Neural crest cell (in vitro differentiated cells): Measurements from ENCODE around the gene CISH. TPM values are rescaled to one million over a fixed set of nuclear protein-coding genes. Genes with fewer than 3 reads are reported as not detected.
A peak's percentile ranks its signal among the peaks of the same experiment; 100 is the strongest.

Source experiments
- DNase-seq: peaks from one replicate; pipeline ENCODE4 v3.0.0; 2021; ENCODE audit warnings: low read depth, mixed read lengths, low spot score
- H3K27ac Mint-ChIP-seq: one replicate; pipeline ENCODE4 v1.8.0; 2021; ENCODE audit warnings: mild to moderate bottlenecking, mixed read lengths; ENCODE audit not compliant: unreplicated experiment
- H3K27me3 Mint-ChIP-seq: 2 replicates; pipeline ENCODE4 v1.8.0; 2021; ENCODE audit warnings: low read depth, mild to moderate bottlenecking, mixed read lengths
- H3K36me3 Mint-ChIP-seq: 2 replicates; pipeline ENCODE4 v1.8.0; 2021; ENCODE audit warnings: low read depth, mild to moderate bottlenecking, mixed read lengths
- H3K4me1 Mint-ChIP-seq: 2 replicates; pipeline ENCODE4 v1.8.0; 2021; ENCODE audit warnings: mixed read lengths
- H3K4me3 Mint-ChIP-seq: one replicate; pipeline ENCODE4 v1.8.0; 2021; ENCODE audit warnings: mild to moderate bottlenecking, mixed read lengths
- H3K9me3 Mint-ChIP-seq: 2 replicates; pipeline ENCODE4 v1.8.0; 2021; ENCODE audit warnings: mixed read lengths
- total RNA-seq: library from RNA; stranded (reverse); gene quantifications from 2 replicates; pipeline ENCODE4 v1.2.1, GENCODE V29; 2021
- TF ChIP-seq, protein P1 (sequence below): fragments of 200-600 bp; sonication (generic); conservative IDR thresholded peaks from 2 replicates; pipeline ENCODE4 v1.5.0; 2021; ENCODE audit warnings: antibody characterized with exemption, mild to moderate bottlenecking

CISH gene
- total RNA-seq, 1 donor from 2014 or later = 8.6 TPM

DNA sequence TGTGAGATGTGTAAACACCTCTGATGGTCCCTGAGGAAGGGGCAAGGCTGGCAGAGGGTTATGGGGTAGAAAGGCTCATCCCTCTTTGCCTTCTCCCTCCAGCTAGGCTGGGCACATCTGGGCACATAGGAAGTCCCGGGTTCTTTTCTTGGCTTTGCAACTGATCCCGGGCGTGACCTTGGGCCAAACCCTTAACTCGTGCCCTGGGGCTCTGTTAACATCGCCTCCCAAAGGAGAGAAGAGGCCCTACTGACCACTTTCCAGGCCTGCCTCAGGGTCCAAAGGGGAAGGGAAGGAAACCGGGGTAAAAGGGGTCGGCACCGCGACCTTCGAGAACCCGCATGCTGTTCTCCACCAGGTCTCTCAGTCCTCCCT is 44.6 kb downstream of the CISH start:
- Mint-ChIP-seq H3K27ac (no peak overlapping the region), H3K36me3 (no peaks in the 10 kb centered on the region), H3K27me3 (no peaks in the 10 kb centered on the region), H3K4me1 (peaks cover 27% of the 10 kb centered on the region), H3K4me3 (peak overlapping the region; percentile 78), H3K9me3 (no peaks in the 10 kb centered on the region)
- DNase-seq = no peak
- TF ChIP-seq, protein P1, sequence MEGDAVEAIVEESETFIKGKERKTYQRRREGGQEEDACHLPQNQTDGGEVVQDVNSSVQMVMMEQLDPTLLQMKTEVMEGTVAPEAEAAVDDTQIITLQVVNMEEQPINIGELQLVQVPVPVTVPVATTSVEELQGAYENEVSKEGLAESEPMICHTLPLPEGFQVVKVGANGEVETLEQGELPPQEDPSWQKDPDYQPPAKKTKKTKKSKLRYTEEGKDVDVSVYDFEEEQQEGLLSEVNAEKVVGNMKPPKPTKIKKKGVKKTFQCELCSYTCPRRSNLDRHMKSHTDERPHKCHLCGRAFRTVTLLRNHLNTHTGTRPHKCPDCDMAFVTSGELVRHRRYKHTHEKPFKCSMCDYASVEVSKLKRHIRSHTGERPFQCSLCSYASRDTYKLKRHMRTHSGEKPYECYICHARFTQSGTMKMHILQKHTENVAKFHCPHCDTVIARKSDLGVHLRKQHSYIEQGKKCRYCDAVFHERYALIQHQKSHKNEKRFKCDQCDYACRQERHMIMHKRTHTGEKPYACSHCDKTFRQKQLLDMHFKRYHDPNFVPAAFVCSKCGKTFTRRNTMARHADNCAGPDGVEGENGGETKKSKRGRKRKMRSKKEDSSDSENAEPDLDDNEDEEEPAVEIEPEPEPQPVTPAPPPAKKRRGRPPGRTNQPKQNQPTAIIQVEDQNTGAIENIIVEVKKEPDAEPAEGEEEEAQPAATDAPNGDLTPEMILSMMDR = no peak

DNA sequence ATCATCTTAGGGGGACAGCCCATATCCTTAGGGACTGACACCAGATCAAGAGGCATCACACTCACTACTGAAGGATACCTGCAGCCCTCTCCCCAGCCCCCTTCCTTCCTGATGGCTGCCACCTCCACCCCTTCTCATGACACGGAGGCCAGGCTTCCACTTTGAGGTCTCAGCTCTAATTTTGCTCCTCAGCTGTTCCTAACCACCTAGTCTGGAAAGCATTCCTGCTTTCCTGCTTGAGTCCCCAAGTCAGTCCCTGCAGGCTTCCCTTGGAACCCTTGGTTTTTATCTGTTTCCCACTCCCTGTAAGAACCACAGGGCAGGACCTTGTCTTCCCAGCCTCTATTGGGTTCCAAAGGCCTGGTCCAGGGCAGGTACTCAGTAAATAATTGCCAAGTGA is 47.3 kb downstream of the CISH start:
- Mint-ChIP-seq H3K4me1 (peaks cover 16% of the 10 kb centered on the region), H3K4me3 (no peak overlapping the region), H3K27me3 (no peaks in the 10 kb centered on the region), H3K27ac (no peak overlapping the region), H3K36me3 (no peaks in the 10 kb centered on the region), H3K9me3 (no peaks in the 10 kb centered on the region)
- no peak for DNase-seq
- TF ChIP-seq, protein P1 = no peak

DNA sequence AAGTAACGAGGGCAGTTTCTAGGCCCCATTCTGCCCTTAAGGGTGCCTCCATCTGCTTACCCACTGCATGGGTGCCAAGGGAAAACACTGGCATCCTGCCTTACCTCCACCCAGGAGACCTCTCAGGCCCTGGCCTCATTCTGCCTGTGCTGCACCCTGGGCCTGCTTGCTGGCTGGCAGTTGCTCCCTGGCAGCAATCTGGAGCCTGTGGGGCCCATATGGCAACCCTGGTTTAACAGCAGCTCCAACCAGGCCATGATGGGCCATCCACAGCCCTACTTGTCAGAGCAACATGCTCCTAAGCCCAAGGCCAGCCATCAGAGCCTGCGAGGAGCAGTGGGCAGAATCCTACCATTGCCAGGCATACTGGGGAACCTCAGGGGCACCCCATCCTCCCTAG is 47.7 kb downstream of the CISH start:
- peaks cover 13% of the 10 kb centered on the region for H3K4me1 Mint-ChIP-seq
- DNase-seq = no peak
- H3K4me3 Mint-ChIP-seq = no peak overlapping the region
- H3K27me3 Mint-ChIP-seq = no peaks in the 10 kb centered on the region
- H3K9me3 Mint-ChIP-seq = no peaks in the 10 kb centered on the region
- no peaks in the 10 kb centered on the region for H3K36me3 Mint-ChIP-seq
- no peak overlapping the region for H3K27ac Mint-ChIP-seq
- TF ChIP-seq, protein P1 = no peak

DNA sequence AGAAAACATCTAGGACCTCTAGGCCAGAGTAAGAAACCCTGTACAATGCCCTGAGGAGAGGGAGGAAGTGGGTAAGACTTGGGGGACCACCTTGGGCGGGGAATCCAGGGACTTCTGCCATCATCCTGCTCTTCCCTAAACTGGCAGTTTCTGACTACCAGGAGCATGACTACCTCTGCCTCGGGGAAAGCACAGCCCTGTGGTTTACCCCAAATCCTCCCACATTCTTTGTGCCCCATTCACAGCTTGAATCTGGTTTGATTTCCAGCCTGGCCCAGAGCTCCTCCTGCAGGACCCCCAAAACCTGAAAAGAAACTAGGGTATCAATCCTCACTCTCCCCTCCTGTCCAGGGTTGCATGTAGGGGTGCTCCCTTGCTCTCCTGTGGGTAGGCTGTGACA is 48.7 kb downstream of the CISH start:
- TF ChIP-seq, protein P1 = no peak
- no peak overlapping the region for H3K4me3 Mint-ChIP-seq
- no peaks in the 10 kb centered on the region for H3K9me3 Mint-ChIP-seq

DNA sequence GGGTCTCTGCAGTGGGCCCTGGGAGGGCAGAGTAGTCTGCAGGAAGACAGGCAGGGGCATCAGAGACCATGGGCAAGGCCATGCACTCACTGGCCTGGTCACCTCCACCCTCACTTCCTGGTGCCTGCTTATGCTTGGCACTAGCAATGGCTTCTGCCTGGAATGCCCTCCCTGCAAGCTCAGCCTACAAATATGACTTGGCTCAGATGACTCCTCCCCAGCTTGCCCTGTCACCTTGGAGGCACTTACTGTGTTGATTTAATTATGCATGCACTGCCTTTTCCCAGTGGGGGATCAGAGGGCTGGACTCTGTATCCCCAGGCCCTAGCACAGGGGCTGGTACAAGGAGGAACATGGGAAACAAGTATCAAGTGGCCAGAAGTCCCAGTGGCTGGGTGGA is 51.9 kb downstream of the CISH start:
- Mint-ChIP-seq H3K9me3 (no peaks in the 10 kb centered on the region), H3K36me3 (no peaks in the 10 kb centered on the region), H3K4me3 (no peak overlapping the region), H3K4me1 (no peaks in the 10 kb centered on the region), H3K27me3 (no peaks in the 10 kb centered on the region), H3K27ac (no peak overlapping the region)
- DNase-seq = no peak
- TF ChIP-seq, protein P1 = no peak

More for the DNA sequence above, 48.7 kb downstream of the CISH start:
- Mint-ChIP-seq H3K36me3 (no peaks in the 10 kb centered on the region), H3K4me1 (peaks cover 9% of the 10 kb centered on the region), H3K27me3 (no peaks in the 10 kb centered on the region), H3K27ac (no peak overlapping the region)
- DNase-seq = no peak

DNA sequence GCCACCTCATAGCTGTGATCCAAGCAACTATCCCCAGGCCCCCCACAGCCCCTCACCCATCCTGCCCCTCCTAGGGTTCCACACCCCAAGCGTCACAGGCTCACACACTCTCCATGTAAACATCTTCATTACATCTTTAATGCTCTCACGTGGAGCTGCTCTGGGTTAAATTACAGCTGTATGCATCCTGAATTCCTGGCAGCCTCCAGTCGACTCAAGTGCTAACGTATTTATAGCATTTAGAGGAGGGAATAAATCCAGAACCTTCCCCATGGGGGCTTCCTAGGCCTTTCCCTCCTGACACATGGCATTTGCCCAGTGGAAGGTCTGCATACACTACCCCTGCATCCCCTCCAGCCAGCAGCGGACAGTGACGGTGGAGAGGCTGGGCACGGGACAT is 53.7 kb downstream of the CISH start:
- no peaks in the 10 kb centered on the region for H3K4me1 Mint-ChIP-seq
- TF ChIP-seq, protein P1 = no peak
- no peaks in the 10 kb centered on the region for H3K36me3 Mint-ChIP-seq
- DNase-seq = no peak
- no peaks in the 10 kb centered on the region for H3K27me3 Mint-ChIP-seq
- H3K27ac Mint-ChIP-seq = no peak overlapping the region
- H3K9me3 Mint-ChIP-seq = no peaks in the 10 kb centered on the region
- H3K4me3 Mint-ChIP-seq = no peak overlapping the region
